Measurements from ENCODE around the gene RTTN. TPM values are rescaled to one million over a fixed set of nuclear protein-coding genes. Genes with fewer than 3 reads are reported as not detected.

The RTTN gene
- total RNA-seq, 1 experiment from 2014 or later, result 16.9 TPM

GRCh38 chr18:69987870-69988269 is 217.6 kb downstream of the RTTN start:
- DNase-seq (ENCODE audit: low read depth, low spot score), result no peak
- intact Hi-C loops (cut with micrococcal nuclease; ENCODE audit: unreplicated experiment), result no loop called here
- Histone ChIP-seq H3K9me3 (ENCODE audit: control insufficient read depth, insufficient read depth, low read depth, low read length) (no peaks in the 10 kb centered on the region), H3K27me3 (ENCODE audit: control insufficient read depth, insufficient read depth, low read length) (no peaks in the 10 kb centered on the region), H3K27ac (ENCODE audit: low read length) (no peak overlapping the region), H3K36me3 (ENCODE audit: control insufficient read depth, insufficient read depth, low read length) (no peaks in the 10 kb centered on the region), H3K4me3 (ENCODE audit: low read depth in 2 of 2, low read length in 2 of 2) (no peak overlapping the region), H3K4me1 (ENCODE audit: control insufficient read depth, insufficient read depth, low read length) (no peaks in the 10 kb centered on the region)
- no peak for ATAC-seq
- CTCF ChIA-PET, result no interaction called here
- POLR2A ChIA-PET, result no interaction called here
- BruUV-seq (replicated peaks), result no TSS peak
- TF ChIP-seq, protein P1, sequence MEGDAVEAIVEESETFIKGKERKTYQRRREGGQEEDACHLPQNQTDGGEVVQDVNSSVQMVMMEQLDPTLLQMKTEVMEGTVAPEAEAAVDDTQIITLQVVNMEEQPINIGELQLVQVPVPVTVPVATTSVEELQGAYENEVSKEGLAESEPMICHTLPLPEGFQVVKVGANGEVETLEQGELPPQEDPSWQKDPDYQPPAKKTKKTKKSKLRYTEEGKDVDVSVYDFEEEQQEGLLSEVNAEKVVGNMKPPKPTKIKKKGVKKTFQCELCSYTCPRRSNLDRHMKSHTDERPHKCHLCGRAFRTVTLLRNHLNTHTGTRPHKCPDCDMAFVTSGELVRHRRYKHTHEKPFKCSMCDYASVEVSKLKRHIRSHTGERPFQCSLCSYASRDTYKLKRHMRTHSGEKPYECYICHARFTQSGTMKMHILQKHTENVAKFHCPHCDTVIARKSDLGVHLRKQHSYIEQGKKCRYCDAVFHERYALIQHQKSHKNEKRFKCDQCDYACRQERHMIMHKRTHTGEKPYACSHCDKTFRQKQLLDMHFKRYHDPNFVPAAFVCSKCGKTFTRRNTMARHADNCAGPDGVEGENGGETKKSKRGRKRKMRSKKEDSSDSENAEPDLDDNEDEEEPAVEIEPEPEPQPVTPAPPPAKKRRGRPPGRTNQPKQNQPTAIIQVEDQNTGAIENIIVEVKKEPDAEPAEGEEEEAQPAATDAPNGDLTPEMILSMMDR (IDR thresholded peaks at IDR 0.05), result no peak
- TF ChIP-seq POLR2AphosphoS5 (IDR thresholded peaks at IDR 0.05; ENCODE audit: low read depth, low read length) (no peak), SIN3A (IDR thresholded peaks at IDR 0.05; ENCODE audit: borderline replicate concordance, insufficient read depth, low read depth, low read length) (no peak), TCF7L2 (IDR thresholded peaks at IDR 0.05; ENCODE audit: low read depth, low read length) (no peak), REST (IDR thresholded peaks at IDR 0.05; ENCODE audit: insufficient read depth in 1 of 2, low read depth in 2 of 2, low read length in 1 of 2) (no peak)
- in situ Hi-C loops (cut with HindIII; ENCODE audit: low pct_unique_long_range_greater_than_20kb, low sequenced_read_pairs), result no loop called here

DNA sequence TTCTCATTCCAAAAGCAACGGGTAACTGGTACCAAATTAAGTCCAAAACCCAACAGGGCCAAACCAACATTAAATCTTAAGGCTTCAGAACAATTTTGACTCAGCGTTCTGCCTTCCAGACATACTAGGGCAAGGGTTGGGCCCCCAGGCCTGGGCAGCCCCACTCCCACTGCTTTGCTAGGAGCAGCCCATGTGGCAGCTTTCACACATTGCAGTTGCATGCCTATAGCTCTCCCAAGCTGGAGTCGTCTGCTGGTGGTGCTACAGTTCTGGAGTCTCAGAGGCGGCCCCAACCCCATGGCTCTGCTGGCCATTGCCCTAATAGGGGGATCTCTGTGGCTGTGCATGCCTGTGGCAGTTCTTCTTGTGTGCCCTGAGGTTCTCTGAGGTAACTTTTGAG is 220.2 kb downstream of the RTTN start:
- Histone ChIP-seq H3K4me1 (ENCODE audit: control insufficient read depth, insufficient read depth, low read length) (no peaks in the 10 kb centered on the region), H3K9me3 (ENCODE audit: control insufficient read depth, insufficient read depth, low read depth, low read length) (no peaks in the 10 kb centered on the region), H3K27ac (ENCODE audit: low read length) (no peak overlapping the region), H3K36me3 (ENCODE audit: control insufficient read depth, insufficient read depth, low read length) (no peaks in the 10 kb centered on the region; the same call in 1 of the 2 replicates), H3K27me3 (ENCODE audit: control insufficient read depth, insufficient read depth, low read length) (no peaks in the 10 kb centered on the region), H3K4me3 (ENCODE audit: low read depth in 2 of 2, low read length in 2 of 2) (no peak overlapping the region)
- ATAC-seq (no peak), DNase-seq (ENCODE audit: low read depth, low spot score) (no peak)
- intact Hi-C loops (cut with micrococcal nuclease; ENCODE audit: unreplicated experiment) (no loop called here), in situ Hi-C loops (cut with HindIII; ENCODE audit: low pct_unique_long_range_greater_than_20kb, low sequenced_read_pairs) (no loop called here)
- POLR2A ChIA-PET, result no interaction called here
- CTCF ChIA-PET, result no interaction called here
- TF ChIP-seq SIN3A (IDR thresholded peaks at IDR 0.05; ENCODE audit: borderline replicate concordance, insufficient read depth, low read depth, low read length), result no peak
- no peak for TF ChIP-seq POLR2AphosphoS5 (IDR thresholded peaks at IDR 0.05; ENCODE audit: low read depth, low read length)
- TF ChIP-seq TCF7L2 (IDR thresholded peaks at IDR 0.05; ENCODE audit: low read depth, low read length), result no peak
- TF ChIP-seq REST (IDR thresholded peaks at IDR 0.05; ENCODE audit: insufficient read depth in 1 of 2, low read depth in 2 of 2, low read length in 1 of 2), result no peak
- TF ChIP-seq, protein P1 (IDR thresholded peaks at IDR 0.05), result no peak
- BruUV-seq (replicated peaks), result no TSS peak
